CD4-positive, alpha-beta T cell (primary cell): ENCODE measurements around the gene EGFR. TPM values are rescaled to one million over a fixed set of nuclear protein-coding genes. Genes with fewer than 3 reads are reported as not detected.

Experiments used
- ATAC-seq: fragments of 200-7000 bp; cut with Tn5 transposase; one replicate; pipeline ENCODE4 v1.10.0; 2022; ENCODE audit warnings: mild to moderate bottlenecking; ENCODE audit not compliant: poor library complexity
- CTCF ChIA-PET: fragments of 350-600 bp; sonication (Branson Sonifier 250); formaldehyde crosslinking; loops from one replicate; lab custom pipeline; 2021; ENCODE audit warnings: antibody characterized with exemption, inconsistent platforms; lab: Charles Lee
- POLR2A ChIA-PET: fragments of 350-600 bp; sonication (Branson Sonifier 250); formaldehyde crosslinking; loops from one replicate; lab custom pipeline; 2021; ENCODE audit warnings: antibody characterized with exemption, inconsistent platforms; lab: Charles Lee
- DNase-seq, 14 experiments: peaks; one replicate each; pipeline ENCODE4 v3.0.0-alpha.2; 2013 to 2020; ENCODE audit warnings: mixed read lengths in 2 of 14
- H3K27ac ChIP-seq, 2 donors: one replicate each; pipeline versions ENCODE4 v1.5.1 to v1.7.0; 2013; ENCODE audit warnings: low read length in 2 of 2, low read depth in 1 of 2, mild to moderate bottlenecking in 1 of 2
- H3K27me3 ChIP-seq, 2 experiments: 1 replicate in 1 of 2; 2 replicates in 1 of 2; pipeline versions ENCODE4 v1.6.1 to v1.7.0; 2013; ENCODE audit warnings: low read length in 2 of 2, control low read depth in 1 of 2, mild to moderate bottlenecking in 1 of 2, moderate library complexity in 1 of 2; ENCODE audit not compliant: insufficient read depth in 2 of 2, control insufficient read depth in 1 of 2
- H3K36me3 ChIP-seq: one replicate; pipeline ENCODE4 v1.6.1; 2013; ENCODE audit warnings: low read length, control low read depth; ENCODE audit not compliant: insufficient read depth
- H3K4me1 ChIP-seq: one replicate; pipeline ENCODE4 v1.6.1; 2013; ENCODE audit warnings: low read length, control low read depth; ENCODE audit not compliant: insufficient read depth
- H3K4me3 ChIP-seq: one replicate; pipeline ENCODE4 v1.5.1; 2013; ENCODE audit warnings: mild to moderate bottlenecking, low read length, moderate library complexity
- H3K9me3 ChIP-seq, 2 experiments: 1 replicate in 1 of 2; 2 replicates in 1 of 2; pipeline versions ENCODE4 v1.6.1 to v1.7.0; 2013; ENCODE audit warnings: low read length in 2 of 2, mild to moderate bottlenecking in 2 of 2, control low read depth in 1 of 2, moderate library complexity in 1 of 2; ENCODE audit not compliant: control insufficient read depth in 1 of 2, insufficient read depth in 1 of 2
- H3K27ac Mint-ChIP-seq: one replicate; pipeline ENCODE4 v1.8.0; 2020; ENCODE audit warnings: mixed read lengths
- H3K27me3 Mint-ChIP-seq: one replicate; pipeline ENCODE4 v1.8.0; 2021; ENCODE audit warnings: mixed read lengths
- H3K36me3 Mint-ChIP-seq: one replicate; pipeline ENCODE4 v1.8.0; 2021; ENCODE audit warnings: low read depth, mixed read lengths
- H3K4me1 Mint-ChIP-seq: one replicate; pipeline ENCODE4 v1.8.0; 2021; ENCODE audit warnings: low read depth, mixed read lengths
- H3K4me3 Mint-ChIP-seq: one replicate; pipeline ENCODE4 v1.8.0; 2020; ENCODE audit warnings: mild to moderate bottlenecking, mixed read lengths
- H3K9me3 Mint-ChIP-seq: one replicate; pipeline ENCODE4 v1.8.0; 2020; ENCODE audit warnings: mixed read lengths
- intact Hi-C, 2 experiments: fragments of 100-400 bp; cut with DNase I in 1 of 2; cut with micrococcal nuclease in 1 of 2; formaldehyde crosslinking; loops; one replicate each; pipeline versions ENCODE4 v1.15.1 to v1.9.0; 2023 to 2025; cut with DNase I, micrococcal nuclease
- total RNA-seq, 174 experiments: library from RNA in 2 of 174; stranded (reverse) in 2 of 174; gene quantifications; one replicate each; pipeline ENCODE4 v1.2.3 and lab custom pipeline; 2021 to 2026
- TF ChIP-seq, protein P1 (sequence below): fragments of 200-600 bp; IDR thresholded peaks from one replicate; pipeline ENCODE4 v1.8.0; 2022; ENCODE audit warnings: antibody characterized with exemption, mild to moderate bottlenecking

Gene EGFR
- total RNA-seq, 2 experiments from 2014 or later, result not detected

DNA sequence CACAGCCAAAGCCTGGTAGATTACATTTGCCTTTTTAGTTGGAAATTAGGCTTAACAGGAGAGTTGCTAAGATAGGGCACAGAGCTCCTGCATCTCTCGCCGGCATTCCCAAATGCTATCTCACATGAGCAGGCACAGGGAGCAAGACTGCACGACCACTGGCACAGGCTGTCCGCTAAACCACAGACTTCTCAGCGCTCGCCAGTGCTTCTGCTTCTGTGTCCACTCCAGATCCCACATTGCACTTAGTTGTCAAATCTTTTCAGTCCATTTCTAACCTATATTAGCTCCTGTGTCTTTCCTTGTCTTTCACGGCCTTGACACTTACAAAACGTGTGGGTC, 138.9 kb downstream of the EGFR start:
- H3K27me3 Mint-ChIP-seq, result peaks cover 4% of the 10 kb centered on the region

DNA sequence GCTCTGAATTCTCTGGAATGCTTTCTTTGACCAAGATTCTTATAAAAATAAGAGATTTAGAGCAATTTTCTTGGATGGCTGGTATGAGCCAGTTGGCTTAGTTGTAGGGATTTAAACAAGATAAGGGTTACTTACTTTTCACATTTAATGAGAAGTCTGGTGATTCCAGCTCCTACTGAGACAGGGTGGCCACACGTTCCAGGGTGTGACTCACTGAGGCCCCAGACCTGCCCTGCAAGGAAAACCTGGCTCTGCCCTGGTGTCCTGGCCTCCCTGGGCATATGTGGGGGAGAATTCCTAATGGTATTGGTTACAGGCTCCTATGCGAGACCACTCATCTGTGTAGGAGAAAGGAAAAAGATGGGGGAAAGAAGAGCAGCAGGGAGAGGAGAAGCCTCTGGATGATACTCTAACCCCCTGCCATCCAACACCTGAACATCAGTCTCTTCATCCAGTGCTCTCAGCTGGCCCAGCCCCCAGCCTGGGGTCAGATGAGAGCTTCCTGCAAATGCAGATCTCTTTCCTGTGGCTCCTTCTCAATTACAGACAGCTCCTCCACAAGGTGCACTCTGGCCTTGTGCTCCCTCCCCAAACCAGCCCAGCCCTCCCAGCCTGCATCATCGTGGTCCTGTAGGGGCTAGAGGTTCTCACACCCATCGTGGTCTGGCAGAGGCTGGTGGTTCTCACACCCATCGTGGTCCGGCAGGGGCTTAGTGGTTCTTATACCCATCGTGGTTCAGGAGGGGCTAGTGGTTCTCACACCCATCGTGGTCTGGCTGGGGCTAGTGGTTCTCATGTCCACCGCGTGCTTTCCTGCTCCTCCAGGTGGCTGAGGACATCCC, 139.9 kb downstream of the EGFR start:
- Mint-ChIP-seq H3K4me3 (no peak overlapping the region), H3K36me3 (no peaks in the 10 kb centered on the region), H3K27me3 (peaks cover 4% of the 10 kb centered on the region), H3K27ac (no peak overlapping the region), H3K4me1 (no peaks in the 10 kb centered on the region), H3K9me3 (no peaks in the 10 kb centered on the region)
- Histone ChIP-seq H3K4me1 (no peaks in the 10 kb centered on the region), H3K27ac (no peak overlapping the region), H3K4me3 (no peak overlapping the region), H3K36me3 (no peaks in the 10 kb centered on the region), H3K27me3 (peaks cover 0 to 4% of the 10 kb centered on the region in 2 experiments), H3K9me3 (peaks cover 0 to 12% of the 10 kb centered on the region in 2 experiments)
- CTCF ChIA-PET, result no interaction called here
- TF ChIP-seq, protein P1, sequence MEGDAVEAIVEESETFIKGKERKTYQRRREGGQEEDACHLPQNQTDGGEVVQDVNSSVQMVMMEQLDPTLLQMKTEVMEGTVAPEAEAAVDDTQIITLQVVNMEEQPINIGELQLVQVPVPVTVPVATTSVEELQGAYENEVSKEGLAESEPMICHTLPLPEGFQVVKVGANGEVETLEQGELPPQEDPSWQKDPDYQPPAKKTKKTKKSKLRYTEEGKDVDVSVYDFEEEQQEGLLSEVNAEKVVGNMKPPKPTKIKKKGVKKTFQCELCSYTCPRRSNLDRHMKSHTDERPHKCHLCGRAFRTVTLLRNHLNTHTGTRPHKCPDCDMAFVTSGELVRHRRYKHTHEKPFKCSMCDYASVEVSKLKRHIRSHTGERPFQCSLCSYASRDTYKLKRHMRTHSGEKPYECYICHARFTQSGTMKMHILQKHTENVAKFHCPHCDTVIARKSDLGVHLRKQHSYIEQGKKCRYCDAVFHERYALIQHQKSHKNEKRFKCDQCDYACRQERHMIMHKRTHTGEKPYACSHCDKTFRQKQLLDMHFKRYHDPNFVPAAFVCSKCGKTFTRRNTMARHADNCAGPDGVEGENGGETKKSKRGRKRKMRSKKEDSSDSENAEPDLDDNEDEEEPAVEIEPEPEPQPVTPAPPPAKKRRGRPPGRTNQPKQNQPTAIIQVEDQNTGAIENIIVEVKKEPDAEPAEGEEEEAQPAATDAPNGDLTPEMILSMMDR, result no peak
- POLR2A ChIA-PET, result no interaction called here
- ATAC-seq (no peak), DNase-seq (no peak)
- intact Hi-C loops, result no loop called here

More for the DNA sequence above, 138.9 kb downstream of the EGFR start:
- TF ChIP-seq, protein P1, result no peak
- H3K27ac Mint-ChIP-seq, result no peak overlapping the region
- no peak overlapping the region for H3K27ac ChIP-seq
- ChIA-PET POLR2A (no interaction called here), CTCF (no interaction called here)
- H3K9me3 ChIP-seq, result peaks cover 0 to 17% of the 10 kb centered on the region in 2 experiments
- H3K4me3 Mint-ChIP-seq, result no peak overlapping the region
- H3K27me3 ChIP-seq, result peaks cover 0 to 4% of the 10 kb centered on the region in 2 experiments
- H3K36me3 ChIP-seq, result no peaks in the 10 kb centered on the region
- ATAC-seq (no peak), DNase-seq (no peak)
- no peaks in the 10 kb centered on the region for H3K4me1 Mint-ChIP-seq
- no peaks in the 10 kb centered on the region for H3K36me3 Mint-ChIP-seq
- no peak overlapping the region for H3K4me3 ChIP-seq
- no peaks in the 10 kb centered on the region for H3K4me1 ChIP-seq
- H3K9me3 Mint-ChIP-seq, result no peaks in the 10 kb centered on the region
- intact Hi-C loops, result no loop called here

DNA sequence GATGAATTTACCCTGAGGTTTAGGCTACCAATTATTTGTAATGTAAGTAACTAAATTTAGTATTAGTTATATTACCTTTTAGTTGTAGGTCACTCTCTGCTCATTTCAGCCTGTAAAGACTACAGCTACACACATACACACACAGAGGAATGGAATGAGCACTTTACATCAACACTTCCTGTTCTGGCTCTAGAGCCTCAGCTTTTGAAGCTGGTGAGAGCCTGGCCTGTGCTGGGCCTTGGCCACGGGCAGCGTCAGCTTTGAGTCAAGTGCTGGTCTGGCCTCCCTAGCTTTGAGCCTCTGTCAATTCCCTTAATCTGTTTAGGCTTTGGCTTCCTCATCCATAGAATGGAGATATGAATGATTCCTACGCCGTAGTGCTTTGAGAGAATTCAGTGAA, 141.7 kb downstream of the EGFR start:
- H3K4me1 ChIP-seq, result no peaks in the 10 kb centered on the region
- no peak overlapping the region for H3K4me3 Mint-ChIP-seq
- H3K27ac Mint-ChIP-seq, result no peak overlapping the region
- DNase-seq, result no peak
- ATAC-seq, result no peak
- peaks cover 0 to 4% of the 10 kb centered on the region in 2 experiments for H3K27me3 ChIP-seq
- intact Hi-C loops, result no loop called here
- no peak overlapping the region for H3K27ac ChIP-seq
- H3K4me3 ChIP-seq, result no peak overlapping the region
- no peaks in the 10 kb centered on the region for H3K9me3 Mint-ChIP-seq
- ChIA-PET CTCF (no interaction called here), POLR2A (no interaction called here)
- TF ChIP-seq, protein P1, result no peak
- no peaks in the 10 kb centered on the region for H3K4me1 Mint-ChIP-seq
- H3K36me3 ChIP-seq, result no peaks in the 10 kb centered on the region
- peaks cover 4% of the 10 kb centered on the region for H3K27me3 Mint-ChIP-seq
- H3K9me3 ChIP-seq, result peaks cover 0 to 6% of the 10 kb centered on the region in 2 experiments
- H3K36me3 Mint-ChIP-seq, result no peaks in the 10 kb centered on the region
